ENCODE results near the gene IL7R. TPM values are rescaled to one million over a fixed set of nuclear protein-coding genes. Genes with fewer than 3 reads are reported as not detected.
"Not testable (repeated sequence)": the region's sequence is repeated elsewhere in the genome, so short reads cannot be mapped to it uniquely, and the experiment has no call there.

The IL7R gene
- polyA plus RNA-seq, 3 donors = 0.37 to 0.93 (median 0.60) TPM

DNA sequence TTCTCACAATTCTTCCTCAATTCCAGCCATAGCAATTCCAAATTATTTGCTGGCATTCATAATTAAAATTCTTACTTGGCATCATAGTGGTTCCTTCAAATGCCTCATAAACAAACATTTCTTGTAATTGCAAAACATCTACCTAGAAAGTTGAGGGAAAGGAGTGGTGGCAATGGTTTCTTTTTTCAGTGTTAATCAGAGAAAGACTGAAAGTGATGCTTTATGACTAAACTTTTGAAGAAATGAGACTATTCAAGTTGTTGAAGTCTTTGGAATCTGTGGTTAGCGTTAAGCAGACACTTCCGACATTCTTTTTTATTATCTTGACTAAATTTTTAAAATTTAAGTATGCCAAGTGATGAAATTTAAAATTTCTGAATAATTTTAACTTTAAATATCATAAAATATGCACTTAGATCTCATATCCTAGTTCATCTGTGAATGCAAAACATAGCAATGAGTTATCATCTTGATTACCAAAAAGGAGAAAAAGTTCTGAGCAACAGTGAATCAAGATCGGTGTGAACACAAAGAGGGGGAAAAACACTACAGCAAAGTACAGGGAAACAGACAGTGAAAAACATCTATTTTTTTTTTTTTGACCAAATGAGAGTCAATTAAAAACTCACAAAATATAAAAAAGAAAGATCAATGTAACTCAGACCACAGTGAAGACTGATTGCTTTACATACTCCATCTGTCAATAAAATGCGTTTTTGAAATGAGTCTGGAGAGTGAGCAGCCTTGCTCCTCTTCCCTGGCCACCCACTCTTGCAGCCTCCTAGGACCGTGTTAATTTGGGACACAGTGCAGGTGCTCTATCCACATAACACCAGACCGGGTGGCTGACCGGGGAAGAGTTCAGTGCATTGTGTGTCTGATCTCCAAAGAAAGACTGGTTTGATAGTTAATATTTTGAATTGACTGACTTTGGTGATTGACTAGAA, 20.6 kb upstream of the IL7R start:
- no peak for DNase-seq (ENCODE audit: low read depth in 3 of 3, low spot score in 2 of 3)

DNA sequence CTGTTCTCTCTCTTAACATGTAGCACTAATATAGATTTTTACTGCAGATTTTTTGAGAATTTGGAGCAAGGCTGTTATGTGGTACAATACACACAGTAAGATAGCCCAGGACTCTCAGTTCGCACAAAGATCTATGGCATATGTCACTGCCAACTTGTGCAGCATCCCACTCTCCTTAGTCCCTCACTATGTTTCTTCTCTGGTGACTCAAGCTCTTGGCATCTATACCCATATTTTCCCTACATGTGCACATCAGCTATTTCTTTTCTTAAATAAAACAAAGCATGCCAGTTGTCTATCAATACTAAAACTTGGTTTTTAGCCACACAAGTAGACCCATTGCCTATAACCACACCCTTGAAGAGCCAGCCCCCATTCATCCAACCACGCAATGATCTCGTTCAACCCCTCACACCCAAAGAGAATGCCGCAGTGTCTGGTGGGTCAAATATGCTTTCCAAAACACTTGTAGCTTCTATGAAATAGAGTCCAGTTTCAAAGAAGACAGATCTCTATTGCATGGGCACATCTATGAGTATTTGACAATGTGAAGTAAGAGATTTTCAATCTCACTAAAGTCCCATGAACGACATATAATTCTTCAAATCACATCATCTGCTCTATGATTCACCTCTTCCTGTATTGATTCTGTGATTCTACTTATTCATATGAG, 18.2 kb upstream of the IL7R start:
- DNase-seq (ENCODE audit: low read depth in 3 of 3, low spot score in 2 of 3) = no peak

DNA sequence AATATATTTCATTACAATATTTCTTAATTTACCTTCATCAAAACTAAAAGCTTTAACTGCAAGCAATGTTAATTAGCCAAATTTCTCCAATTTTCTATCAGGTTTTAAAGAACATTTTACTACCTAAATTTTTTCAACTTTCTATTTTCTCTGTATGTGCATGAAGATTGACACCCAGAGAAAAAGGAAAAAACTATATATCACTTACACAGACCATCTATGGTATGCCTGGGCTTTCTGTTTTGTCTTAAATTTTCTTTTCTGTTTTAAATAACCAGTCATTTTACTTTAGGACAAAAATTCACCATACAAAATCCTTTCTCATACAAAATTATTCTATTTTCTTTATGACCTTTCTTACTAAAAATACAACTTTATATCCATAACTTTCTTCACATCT, 13.8 kb upstream of the IL7R start:
- DNase-seq (ENCODE audit: low read depth in 3 of 3, low spot score in 2 of 3) = no peak

DNA sequence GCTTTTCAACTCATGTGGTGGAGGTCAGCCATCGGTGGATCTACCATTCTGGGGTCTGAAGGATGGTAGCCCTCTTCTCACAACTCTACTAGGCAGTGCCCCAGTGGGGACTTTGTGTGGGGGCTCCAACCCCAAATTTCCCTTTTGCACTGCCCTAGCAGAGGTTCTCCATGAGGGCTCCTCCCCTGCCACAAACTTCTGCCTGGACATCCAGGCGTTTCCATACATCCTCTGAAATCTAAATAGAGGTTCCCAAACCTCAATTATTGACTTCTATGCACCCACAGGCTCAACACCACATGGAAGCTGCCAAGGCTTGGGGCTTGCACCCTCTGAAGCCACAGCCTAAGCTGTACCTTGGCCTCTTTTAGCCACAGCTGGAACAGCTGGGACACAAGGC, 11.2 kb upstream of the IL7R start:
- DNase-seq (ENCODE audit: low read depth in 3 of 3, low spot score in 2 of 3) = not testable (repeated sequence)

DNA sequence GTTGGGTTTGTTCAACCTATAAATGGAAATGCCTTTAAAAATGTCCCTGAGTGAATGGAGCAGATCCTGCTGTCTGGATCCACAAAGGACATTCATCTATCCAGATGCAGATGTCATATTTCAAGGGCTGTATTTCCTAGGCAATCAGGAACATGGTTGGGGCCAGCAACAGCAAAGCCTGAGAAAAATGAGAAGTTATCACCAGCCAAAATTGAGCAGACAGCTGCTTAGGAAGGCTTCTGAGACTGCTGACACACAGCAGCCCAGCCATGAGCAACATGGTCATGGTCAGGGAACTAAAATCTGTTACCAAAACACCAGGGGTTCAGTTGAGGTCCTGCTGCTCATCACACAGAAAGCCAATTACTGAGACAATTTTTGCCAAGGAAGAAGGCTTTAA, 9.2 kb upstream of the IL7R start:
- DNase-seq (ENCODE audit: low read depth in 3 of 3, low spot score in 2 of 3) = no peak

DNA sequence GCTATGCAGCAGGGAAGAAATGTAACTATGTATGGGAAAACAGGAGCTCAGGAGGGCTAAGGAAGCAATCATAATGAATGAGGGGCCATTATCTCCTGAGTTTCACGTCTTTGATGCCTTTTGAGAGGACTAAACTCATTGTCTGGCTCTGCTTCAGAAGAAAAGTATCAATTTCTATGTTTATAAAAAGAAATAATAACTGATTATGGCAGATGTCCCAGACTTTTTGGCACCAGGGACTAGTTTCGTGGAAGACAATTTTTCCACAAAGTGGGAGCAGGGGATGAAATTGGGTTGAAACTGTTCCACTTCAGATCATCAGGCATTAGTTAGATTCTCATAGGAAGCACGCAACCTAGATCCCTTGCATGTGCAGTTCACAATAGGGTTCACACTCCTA, 8.7 kb upstream of the IL7R start:
- no peak for DNase-seq (ENCODE audit: low read depth in 3 of 3, low spot score in 2 of 3)

DNA sequence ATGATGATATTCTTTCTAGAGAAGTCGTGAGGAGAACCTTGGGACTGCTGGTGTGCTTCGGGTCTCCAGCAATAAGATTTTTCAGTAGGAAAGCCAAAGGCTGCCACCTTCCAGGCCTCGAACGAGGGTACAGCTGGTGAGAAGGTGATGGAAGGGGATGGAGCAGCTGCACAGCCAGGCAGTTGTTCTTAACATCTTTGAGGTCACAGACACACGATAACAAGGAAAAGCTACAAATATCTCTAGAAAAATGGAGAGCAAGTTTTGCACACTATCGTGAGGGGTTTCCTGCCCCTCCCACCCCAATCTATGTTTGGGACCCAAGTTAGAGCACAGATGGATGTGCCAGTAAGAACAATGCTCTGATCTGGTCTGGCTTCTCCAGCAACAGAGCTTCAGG, 6.8 kb upstream of the IL7R start:
- no peak for DNase-seq (ENCODE audit: low read depth in 3 of 3, low spot score in 2 of 3)

DNA sequence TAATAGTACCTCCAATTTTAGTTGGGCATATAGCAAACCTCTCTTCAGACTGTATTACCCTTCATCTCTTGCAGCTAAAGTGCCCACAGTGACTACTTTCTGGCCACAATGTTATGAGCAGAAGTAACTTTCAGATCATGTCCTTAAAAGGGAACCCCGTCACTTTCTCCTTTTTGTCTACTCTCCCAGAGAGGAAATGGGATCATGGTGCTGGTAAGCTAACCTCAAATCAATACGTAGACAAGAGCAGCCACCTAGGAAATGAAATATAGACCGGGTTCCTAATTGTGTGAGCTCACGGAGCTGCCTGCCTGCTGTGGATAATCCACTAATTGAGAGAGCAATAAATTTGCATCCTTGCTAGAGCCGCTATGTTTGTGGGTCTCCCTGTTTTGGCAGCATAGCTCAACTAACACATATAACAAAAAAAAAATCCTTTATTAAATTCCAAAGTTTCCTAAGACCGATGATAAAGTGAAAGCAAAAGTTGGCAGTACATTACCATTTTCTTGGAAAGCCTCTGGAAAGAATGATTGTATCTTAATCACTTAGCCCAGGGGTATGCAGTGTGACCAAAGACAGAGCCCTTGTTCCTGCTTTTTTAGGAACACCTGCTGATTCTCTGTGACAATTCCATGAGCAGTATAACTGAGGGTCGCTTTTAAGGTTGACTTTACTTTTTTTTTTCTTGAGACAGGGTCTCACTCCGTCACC, 5.6 kb upstream of the IL7R start:
- no peak for DNase-seq (ENCODE audit: low read depth in 3 of 3, low spot score in 2 of 3)

DNA sequence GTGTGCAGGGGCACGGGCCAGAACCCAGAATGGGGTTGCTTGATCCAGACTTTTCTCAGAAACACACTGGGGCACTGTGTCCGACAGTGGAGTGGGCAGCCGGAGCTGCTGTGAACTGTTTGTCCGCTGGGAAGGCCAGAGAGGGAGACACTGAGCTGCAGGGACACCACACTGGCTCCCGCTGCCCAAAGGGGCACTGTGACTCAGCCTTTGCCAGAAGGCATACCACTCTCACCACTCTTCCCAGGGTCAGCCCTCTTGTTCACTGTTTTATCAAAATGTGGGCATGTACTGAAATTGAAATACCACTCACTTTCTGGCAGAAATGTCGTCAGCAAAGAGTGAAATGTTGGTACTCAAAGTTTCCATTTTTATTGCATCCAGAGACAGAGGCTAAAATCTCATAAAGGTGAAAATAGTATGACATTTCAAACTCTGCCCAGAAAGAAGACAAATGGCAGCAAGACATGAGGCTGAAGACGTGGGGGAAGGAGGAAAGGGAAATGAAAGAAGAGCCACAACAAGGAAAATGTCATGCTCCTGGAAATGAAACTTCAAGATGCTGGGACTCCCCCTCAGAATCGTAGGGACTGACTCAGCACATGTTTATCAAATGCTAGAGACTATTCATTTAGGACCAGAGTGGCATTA, 4.5 kb upstream of the IL7R start:
- no peak for DNase-seq (ENCODE audit: low read depth in 3 of 3, low spot score in 2 of 3)

DNA sequence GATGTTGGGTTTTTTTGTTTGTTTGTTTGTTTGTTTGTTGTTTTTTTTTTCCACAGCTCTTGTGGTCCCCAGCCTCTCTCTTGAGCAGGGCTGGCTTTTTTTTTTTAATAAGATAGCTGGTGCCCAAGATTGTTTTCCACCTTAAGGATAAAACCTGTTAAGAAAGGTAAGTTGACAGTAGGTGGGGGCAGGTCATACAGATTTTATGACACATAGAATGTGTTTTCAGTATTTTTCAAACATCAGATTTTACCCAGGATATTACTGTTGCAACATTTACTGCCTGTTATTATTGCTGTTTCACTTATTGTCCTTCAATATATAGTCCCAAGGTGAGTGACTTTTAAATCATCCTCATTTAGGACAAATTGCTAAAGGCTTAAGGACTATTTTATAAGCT, 3.9 kb upstream of the IL7R start:
- DNase-seq (ENCODE audit: low read depth in 3 of 3, low spot score in 2 of 3) = no peak

DNA sequence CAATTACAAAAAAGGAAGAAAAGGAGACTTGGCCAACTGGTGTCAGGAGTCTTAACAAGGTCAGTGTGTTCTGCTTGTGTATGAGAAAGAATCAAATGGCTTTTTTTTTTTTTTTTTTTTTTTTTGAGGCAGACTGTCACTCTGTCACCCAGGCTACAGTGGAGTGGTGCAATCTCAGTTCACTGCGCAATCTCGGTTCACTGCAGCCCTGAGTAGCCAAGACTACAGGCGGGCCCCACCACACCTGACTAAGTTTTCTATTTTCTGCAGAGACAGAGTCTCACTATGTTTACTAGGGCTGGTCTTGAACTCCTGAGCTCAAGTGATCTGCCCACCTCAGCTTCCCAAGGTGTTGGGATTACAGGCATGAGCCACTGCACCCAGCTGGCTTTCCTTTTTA, 3.1 kb upstream of the IL7R start:
- no peak for DNase-seq (ENCODE audit: low read depth in 3 of 3, low spot score in 2 of 3)

DNA sequence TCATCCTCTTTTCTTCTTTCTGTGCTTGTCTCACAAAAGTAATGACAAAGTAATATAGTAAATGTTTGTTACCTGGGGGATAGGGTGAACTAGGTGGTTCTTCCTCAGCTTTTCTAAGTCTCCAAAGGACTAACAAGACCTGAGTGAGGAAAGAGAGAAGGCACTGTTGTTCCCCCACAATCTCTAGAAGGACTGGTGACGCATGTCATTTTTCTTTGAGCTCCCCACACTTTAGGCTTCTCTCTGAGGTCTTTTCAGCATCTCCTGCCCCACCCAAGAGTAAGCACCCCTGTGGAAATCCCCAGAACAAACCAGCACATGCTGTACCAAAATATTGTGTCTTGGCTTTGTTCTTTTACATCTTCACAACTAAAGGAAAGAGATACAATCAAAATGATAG, 2.4 kb upstream of the IL7R start:
- no peak for DNase-seq (ENCODE audit: low read depth in 3 of 3, low spot score in 2 of 3)

DNA sequence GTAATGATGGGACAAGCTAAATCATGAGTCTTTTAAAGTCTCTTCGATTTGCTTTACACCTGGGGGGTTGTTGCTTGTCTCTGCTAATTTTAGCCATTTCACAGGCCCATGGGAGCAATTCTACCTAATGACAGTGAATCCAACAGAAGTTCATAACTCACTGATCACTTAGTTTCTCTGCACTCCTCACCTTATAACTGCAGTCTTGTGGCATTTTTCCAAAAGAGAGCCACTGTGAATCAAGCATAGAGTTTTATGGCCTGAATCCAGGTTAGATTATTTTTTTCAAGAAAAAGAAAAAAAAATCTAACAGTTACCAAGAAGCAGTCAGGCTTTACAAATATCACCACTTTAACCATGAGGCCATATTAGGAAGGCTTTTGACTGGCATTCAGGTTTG, 1.5 kb upstream of the IL7R start:
- no peak for DNase-seq (ENCODE audit: low read depth in 3 of 3, low spot score in 2 of 3)

DNA sequence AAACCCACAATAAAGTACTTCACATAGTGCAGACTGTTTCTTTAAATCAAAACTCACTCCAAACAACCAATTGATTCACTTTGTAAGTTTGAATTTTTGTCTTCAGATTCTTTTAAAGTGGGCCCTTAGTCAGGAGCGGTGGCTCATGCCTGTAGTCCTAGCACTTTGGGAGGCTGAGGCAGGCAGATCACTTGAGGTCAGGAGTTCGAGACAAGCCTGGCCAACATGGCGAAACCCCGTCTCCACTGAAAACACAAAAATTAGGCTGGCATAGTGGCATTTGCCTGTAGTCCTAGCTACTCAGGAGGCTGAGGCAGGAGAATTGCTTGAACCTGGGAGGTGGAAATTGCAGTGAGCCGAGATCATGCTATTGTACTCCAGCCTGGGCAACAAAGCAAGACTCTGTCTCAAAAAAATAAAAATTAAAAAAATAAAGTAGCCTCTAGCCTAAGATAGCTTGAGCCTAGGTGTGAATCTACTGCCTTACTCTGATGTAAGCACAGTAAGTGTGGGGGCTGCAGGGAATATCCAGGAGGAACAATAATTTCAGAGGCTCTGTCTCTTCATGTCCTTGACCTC, 416 bp upstream of the IL7R start:
- not testable (repeated sequence) for DNase-seq (ENCODE audit: low read depth in 3 of 3, low spot score in 2 of 3)

DNA sequence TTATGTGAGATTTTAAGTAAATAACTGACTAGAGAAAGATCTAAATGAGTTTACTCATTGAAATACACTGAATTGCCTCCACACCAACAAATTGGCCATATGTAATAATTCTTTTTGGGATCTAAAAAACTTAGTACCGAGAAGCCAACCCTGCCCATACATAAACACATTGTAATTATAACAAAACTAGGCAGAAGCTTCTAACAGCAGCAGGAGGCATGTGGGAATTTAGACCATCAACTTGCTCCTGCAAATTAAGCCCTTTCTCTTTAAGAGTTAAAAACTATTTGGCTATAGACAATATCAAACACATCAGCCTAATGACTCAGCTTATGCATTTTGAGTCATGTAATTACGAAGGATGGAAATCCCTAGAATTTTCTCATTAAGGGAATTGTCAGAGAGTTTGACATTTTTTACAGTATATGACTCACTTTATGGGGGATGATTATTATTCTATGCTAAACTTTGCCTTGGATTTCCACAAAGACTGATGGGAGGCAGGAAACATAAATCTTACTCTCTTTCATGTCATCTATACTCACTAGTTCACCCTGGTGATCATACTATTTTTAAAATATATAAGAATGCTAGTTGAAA, 1.0 kb downstream of the IL7R start:
- DNase-seq (ENCODE audit: low read depth in 3 of 3, low spot score in 2 of 3) = no peak

DNA sequence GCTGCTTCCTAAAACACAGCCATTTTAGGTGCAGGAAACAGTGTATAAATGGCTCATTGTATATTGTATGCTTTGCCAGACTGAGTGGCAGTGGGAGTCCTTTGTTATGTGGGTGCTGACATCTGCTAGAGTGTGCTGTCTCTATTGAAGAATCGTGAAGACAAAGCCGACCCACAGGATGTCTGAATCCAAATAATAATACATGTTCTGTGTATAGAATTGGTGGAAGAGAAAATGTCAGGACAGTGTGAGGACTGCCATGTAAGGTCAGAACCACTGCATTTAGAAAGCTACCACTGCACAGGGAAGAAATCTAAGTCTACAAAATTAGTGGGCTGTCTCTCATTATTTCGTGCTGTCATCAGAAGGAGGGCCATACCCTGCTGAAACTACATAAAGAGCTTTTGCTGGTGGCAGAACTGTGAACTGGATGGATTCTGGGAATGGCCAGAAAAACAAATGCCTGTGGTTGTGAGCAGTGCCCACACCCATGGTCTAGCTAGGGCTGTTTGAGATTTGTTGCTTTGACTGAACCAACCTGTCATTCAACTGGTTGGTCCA, 2.5 kb downstream of the IL7R start:
- DNase-seq (ENCODE audit: low read depth in 3 of 3, low spot score in 2 of 3) = no peak

DNA sequence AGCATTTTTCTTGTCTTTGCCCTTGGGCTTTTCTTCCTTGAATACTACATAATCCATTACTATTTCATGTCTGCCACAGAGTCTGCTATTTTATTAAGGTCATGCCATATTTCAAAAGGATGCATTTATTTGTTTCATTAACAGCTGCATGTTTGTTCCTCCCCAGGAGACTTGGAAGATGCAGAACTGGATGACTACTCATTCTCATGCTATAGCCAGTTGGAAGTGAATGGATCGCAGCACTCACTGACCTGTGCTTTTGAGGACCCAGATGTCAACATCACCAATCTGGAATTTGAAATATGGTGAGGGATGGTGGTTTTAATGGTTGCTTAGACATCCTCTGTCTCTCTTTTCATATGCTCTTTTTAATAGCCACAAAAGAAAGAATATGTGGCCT, 4.0 kb downstream of the IL7R start:
- DNase-seq (ENCODE audit: low read depth in 3 of 3, low spot score in 2 of 3) = no peak

DNA sequence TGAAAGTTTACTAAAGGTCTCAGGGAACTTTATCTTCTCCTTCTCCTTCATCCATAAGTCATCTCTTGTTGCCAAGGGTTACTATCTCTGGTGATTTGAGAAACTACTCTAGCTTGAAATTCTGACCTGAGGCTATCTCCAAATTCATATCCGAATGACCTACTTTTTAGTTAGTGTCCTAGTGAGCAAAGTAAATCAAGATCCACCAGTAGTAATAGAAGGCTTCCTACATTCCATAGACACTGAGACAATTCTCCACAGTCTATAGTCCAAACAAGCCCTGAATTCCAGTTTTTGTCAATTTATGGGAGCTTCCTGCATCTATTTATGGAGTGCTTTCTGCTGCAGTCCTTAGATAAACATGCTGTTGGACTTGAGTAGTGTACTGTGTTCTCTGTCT, 5.0 kb downstream of the IL7R start:
- DNase-seq (ENCODE audit: low read depth in 3 of 3, low spot score in 2 of 3) = no peak

DNA sequence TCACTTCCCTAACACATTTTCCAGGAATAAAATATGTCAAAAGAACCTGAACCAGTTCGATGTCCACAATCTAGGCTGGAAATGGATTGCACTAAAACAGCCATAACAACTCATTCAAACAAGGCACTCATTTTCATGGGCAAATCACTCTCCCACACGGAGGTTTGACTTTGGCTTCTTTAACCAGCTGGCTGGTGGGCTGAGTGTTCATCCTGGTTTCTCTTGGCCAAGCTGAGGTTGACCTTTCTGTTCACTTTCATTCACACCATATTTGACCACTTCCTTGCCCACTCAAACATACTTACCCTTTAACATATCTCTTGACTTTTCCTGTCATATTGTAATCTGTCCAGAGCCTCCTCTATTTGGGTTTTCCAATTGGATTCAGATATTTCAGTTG, 5.4 kb downstream of the IL7R start:
- no peak for DNase-seq (ENCODE audit: low read depth in 3 of 3, low spot score in 2 of 3)

DNA sequence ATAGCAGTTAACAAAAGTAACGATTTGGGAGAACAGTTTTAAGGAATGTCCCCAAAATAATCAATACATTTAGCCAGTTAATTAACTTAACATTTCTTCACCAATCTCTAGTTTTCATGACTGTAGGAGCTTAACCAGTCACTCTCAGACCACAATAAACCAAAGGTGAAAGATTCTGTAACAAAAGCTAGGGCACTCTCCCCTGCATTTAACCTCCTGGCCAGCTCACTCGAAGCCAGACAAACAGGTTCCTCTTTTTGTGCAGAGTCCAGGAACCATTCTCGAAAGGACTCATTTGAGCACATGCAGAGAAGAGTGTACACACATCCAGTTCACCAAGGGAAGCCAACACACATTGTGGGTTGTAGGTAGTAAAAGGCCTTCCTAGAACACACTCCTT, 6.5 kb downstream of the IL7R start:
- no peak for DNase-seq (ENCODE audit: low read depth in 3 of 3, low spot score in 2 of 3)
